GM23248 (cell line): ENCODE measurements around the gene FN3KRP. TPM values are rescaled to one million over a fixed set of nuclear protein-coding genes. Genes with fewer than 3 reads are reported as not detected.

Experiments used
- DNase-seq: peaks from one replicate; pipeline ENCODE4 v3.0.0-alpha.2; 2015
- H2AFZ ChIP-seq: fragments of 200-600 bp; sonication (generic); 2 replicates; pipeline ENCODE4 v1.6.1; 2016; ENCODE audit warnings: antibody characterized with exemption
- H3F3A ChIP-seq: fragments of 200-600 bp; sonication (generic); 2 replicates; pipeline ENCODE4 v1.6.1; 2016; ENCODE audit warnings: mild to moderate bottlenecking, antibody characterized with exemption, mixed run types; ENCODE audit not compliant: insufficient read depth
- H3K27ac ChIP-seq: fragments of 200-600 bp; sonication (generic); 2 replicates; pipeline ENCODE4 v1.5.1; 2016; ENCODE audit warnings: mild to moderate bottlenecking
- H3K27me3 ChIP-seq: fragments of 200-600 bp; sonication (generic); replicated peaks from 2 replicates; pipeline ENCODE4 v1.6.1; 2016; ENCODE audit warnings: mild to moderate bottlenecking; ENCODE audit not compliant: insufficient read depth
- H3K36me3 ChIP-seq: fragments of 200-600 bp; sonication (generic); 2 replicates; pipeline ENCODE4 v1.6.1; 2016; ENCODE audit warnings: low read depth, mild to moderate bottlenecking
- H3K4me1 ChIP-seq: fragments of 200-600 bp; sonication (generic); 2 replicates; pipeline ENCODE4 v1.6.1; 2016; ENCODE audit warnings: mild to moderate bottlenecking; ENCODE audit not compliant: insufficient read depth
- H3K4me2 ChIP-seq: fragments of 200-600 bp; sonication (generic); one replicate; pipeline ENCODE4 v1.6.1; 2016; ENCODE audit warnings: mild to moderate bottlenecking; ENCODE audit not compliant: unreplicated experiment
- H3K4me3 ChIP-seq: fragments of 200-600 bp; sonication (generic); 2 replicates; pipeline ENCODE4 v1.5.1; 2016; ENCODE audit warnings: mild to moderate bottlenecking
- H3K79me2 ChIP-seq: fragments of 200-600 bp; sonication (generic); 2 replicates; pipeline ENCODE4 v1.6.1; 2016; ENCODE audit warnings: mild to moderate bottlenecking; ENCODE audit not compliant: insufficient read depth
- H3K9ac ChIP-seq: fragments of 200-600 bp; sonication (generic); 2 replicates; pipeline ENCODE4 v1.6.1; 2016; ENCODE audit warnings: mild to moderate bottlenecking
- H3K9me2 ChIP-seq: fragments of 200-600 bp; sonication (generic); 2 replicates; pipeline ENCODE4 v1.6.1; 2016; ENCODE audit warnings: mixed run types, mild to moderate bottlenecking, moderate library complexity; ENCODE audit not compliant: insufficient read depth
- H3K9me3 ChIP-seq: fragments of 200-600 bp; sonication (generic); one replicate; pipeline ENCODE4 v1.6.1; 2017; ENCODE audit warnings: low read depth
- H4K20me1 ChIP-seq: fragments of 200-600 bp; sonication (generic); 2 replicates; pipeline ENCODE4 v1.6.0; 2016; ENCODE audit not compliant: insufficient read depth
- EZH2 ChIP-seq: fragments of 200-600 bp; sonication (generic); IDR thresholded peaks from 2 replicates; pipeline ENCODE4 v1.6.1; 2018; ENCODE audit warnings: antibody characterized with exemption, mild to moderate bottlenecking; ENCODE audit not compliant: insufficient read depth, poor library complexity, severe bottlenecking
- EZH2phosphoT487 ChIP-seq: fragments of 200-600 bp; sonication (generic); IDR thresholded peaks from 2 replicates; pipeline ENCODE4 v1.6.1; 2018; ENCODE audit warnings: antibody characterized with exemption, moderate library complexity, mild to moderate bottlenecking, low read depth; ENCODE audit not compliant: insufficient read depth
- whole genome bisulfite sequencing, 2 experiments: methylation state at CpG; one replicate each; pipeline ENCODE4 v1.1.6; 2015 to 2017; ENCODE audit warnings: low lambda C conversion rate in 2 of 2, low coverage in 1 of 2; ENCODE audit errors: missing lambda C conversion rate in 2 of 2; 5-methylcytosine and 5-hydroxymethylcytosine counted together
- in situ Hi-C: fragments of 300-500 bp; cut with MboI; formaldehyde crosslinking; loops from 2 replicates; pipeline ENCODE4 v1.15.0; 2020
- polyA plus RNA-seq: library from polyadenylated mRNA; unstranded; fragments of >200 nt; fragmentation: Nextera tagmentation; extraction: Ambion mirVana; gene quantifications from 2 replicates; pipeline ENCODE4 v1.2.1, GENCODE V29; 2016
- total RNA-seq: library from RNA; depleted of rRNA; stranded (reverse); fragments of >200 nt; shearing (Covaris generic); gene quantifications from 2 replicates; pipeline ENCODE4 v1.2.3, GENCODE V29; 2014

The FN3KRP gene
- total and polyA plus RNA-seq, 2 experiments from 2014 or later: 33.8 to 45.2 TPM

DNA sequence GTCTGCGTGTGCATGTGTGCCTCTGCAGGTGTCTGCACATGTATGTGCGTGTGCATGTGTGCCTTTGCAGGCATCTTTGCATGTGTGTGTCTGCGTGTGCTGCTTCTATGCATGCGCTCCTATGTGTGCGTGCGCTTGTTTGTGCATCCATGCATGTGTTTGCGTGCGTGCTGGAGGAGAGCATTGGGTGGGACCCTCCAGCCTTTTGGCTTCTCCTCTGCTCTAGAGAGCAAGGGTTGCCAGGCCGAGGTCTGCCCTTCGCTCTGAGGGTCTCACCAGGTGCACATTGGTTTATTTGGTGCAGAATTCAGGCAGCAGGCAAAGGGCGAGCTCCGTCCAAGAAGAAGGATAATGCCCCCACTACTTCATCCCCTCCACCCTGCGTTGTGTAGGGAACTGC, 17.0 kb upstream of the FN3KRP start:
- Histone ChIP-seq H3K9me2 (no peaks in the 10 kb centered on the region), H3K9me3 (no peaks in the 10 kb centered on the region), H3K27me3 (no peaks in the 10 kb centered on the region), H3K36me3 (no peaks in the 10 kb centered on the region), H3K79me2 (peaks cover 10% of the 10 kb centered on the region; the same call in 1 of the 2 replicates), H2AFZ (no peak overlapping the region), H3K27ac (no peak overlapping the region), H3K4me3 (peak overlapping the region; percentile 79; the same call in 1 of the 2 replicates), H4K20me1 (no peaks in the 10 kb centered on the region), H3K9ac (no peak overlapping the region), H3K4me2 (peak overlapping the region; percentile 41), H3F3A (no peaks in the 10 kb centered on the region), H3K4me1 (no peaks in the 10 kb centered on the region)
- in situ Hi-C loops: no loop called here
- TF ChIP-seq EZH2: no peak
- no peak for TF ChIP-seq EZH2phosphoT487
- WGBS, 2 experiments: 36 to 40% methylated on average over 13 of the region's 13 CpGs
- DNase-seq: no peak

GRCh38 chr17:82702231-82702927, 14.1 kb upstream of the FN3KRP start:
- Histone ChIP-seq H3K27ac (no peak overlapping the region), H3K9me2 (no peaks in the 10 kb centered on the region), H3K79me2 (no peaks in the 10 kb centered on the region), H3K4me3 (no peak overlapping the region), H3K36me3 (no peaks in the 10 kb centered on the region), H3F3A (no peaks in the 10 kb centered on the region), H3K9ac (no peak overlapping the region), H3K27me3 (no peaks in the 10 kb centered on the region), H4K20me1 (no peaks in the 10 kb centered on the region), H2AFZ (peak overlapping the region; percentile 34; the same call in 1 of the 2 replicates), H3K4me2 (no peak overlapping the region), H3K4me1 (no peaks in the 10 kb centered on the region), H3K9me3 (no peaks in the 10 kb centered on the region)
- WGBS, 2 experiments: 27 to 34% methylated on average over 19 of the region's 20 CpGs
- peak; percentile 33 for DNase-seq
- in situ Hi-C loops: no loop called here
- TF ChIP-seq EZH2 (no peak), EZH2phosphoT487 (no peak)

GRCh38 chr17:82703036-82703745, 13.3 kb upstream of the FN3KRP start:
- no peak overlapping the region for H3K27ac ChIP-seq
- no peak overlapping the region for H2AFZ ChIP-seq
- no peaks in the 10 kb centered on the region for H3K36me3 ChIP-seq
- no peaks in the 10 kb centered on the region for H4K20me1 ChIP-seq
- no peaks in the 10 kb centered on the region for H3K9me2 ChIP-seq
- in situ Hi-C loops: no loop called here
- H3K27me3 ChIP-seq: no peaks in the 10 kb centered on the region
- 0 out of 2 replicates have a peak, but pooled peaks cover 6% of the 10 kb centered on the region for H3F3A ChIP-seq
- H3K4me3 ChIP-seq: no peak overlapping the region
- TF ChIP-seq EZH2: no peak
- no peak for TF ChIP-seq EZH2phosphoT487
- H3K4me1 ChIP-seq: no peaks in the 10 kb centered on the region
- H3K4me2 ChIP-seq: no peak overlapping the region
- 71 to 74% methylated on average over 18 to 26 of the region's 26 CpGs for WGBS, 2 experiments
- no peak for DNase-seq
- no peaks in the 10 kb centered on the region for H3K9me3 ChIP-seq
- no peak overlapping the region for H3K9ac ChIP-seq
- H3K79me2 ChIP-seq: no peaks in the 10 kb centered on the region

DNA sequence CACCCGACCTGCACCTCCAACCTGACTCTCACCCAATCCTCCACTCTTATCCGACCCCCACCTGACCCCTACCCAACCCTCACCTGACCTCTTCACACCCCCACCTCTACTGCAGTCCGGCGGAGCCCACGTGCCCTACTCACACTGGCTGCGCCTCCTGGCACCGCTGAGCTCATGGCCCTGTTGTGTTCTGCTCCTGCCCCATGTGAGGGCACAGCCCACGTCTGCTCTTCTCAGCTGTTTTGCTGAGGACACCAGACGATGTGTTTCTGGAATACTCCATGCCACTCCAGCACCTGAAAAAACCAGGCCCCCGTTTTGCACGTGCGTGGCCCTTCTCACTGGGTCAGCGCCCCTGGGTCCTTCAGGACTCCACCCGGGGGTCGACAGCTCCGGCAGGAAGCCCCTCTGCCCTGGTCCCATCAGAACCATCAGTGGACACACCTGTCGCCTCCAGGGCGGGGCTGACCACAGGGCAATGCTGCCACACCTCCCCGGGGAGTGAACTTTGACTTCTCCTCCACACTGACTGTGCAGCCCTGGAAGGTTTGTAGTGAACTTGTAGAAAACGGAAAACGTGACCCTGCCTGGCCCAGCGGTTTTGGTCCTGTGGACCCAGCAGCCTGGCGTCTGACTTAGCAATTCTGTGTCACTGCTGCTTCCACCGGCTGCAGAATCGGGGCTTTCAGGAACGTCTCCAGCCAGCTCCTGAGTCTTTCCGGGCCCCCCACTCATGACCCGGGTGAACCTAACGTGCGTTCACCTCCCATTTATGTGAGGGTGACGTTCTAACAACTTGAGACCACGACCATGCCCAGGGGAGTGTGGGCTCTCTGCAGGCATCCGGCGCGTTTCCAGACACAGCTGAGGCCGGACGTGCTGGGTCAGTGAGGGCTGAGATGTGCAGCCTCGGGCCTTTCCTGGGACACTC, 12.3 kb upstream of the FN3KRP start:
- no peak overlapping the region for H2AFZ ChIP-seq
- TF ChIP-seq EZH2phosphoT487 (no peak), EZH2 (no peak)
- WGBS, 2 experiments: 71% methylated on average over 37 to 38 of the region's 38 CpGs
- in situ Hi-C loops: no loop called here
- no peaks in the 10 kb centered on the region for H4K20me1 ChIP-seq
- 0 out of 2 replicates have a peak, but pooled peaks cover 6% of the 10 kb centered on the region for H3F3A ChIP-seq
- no peaks in the 10 kb centered on the region for H3K4me1 ChIP-seq
- H3K9me2 ChIP-seq: no peaks in the 10 kb centered on the region
- H3K9me3 ChIP-seq: no peaks in the 10 kb centered on the region
- H3K9ac ChIP-seq: no peak overlapping the region
- H3K36me3 ChIP-seq: no peaks in the 10 kb centered on the region
- H3K79me2 ChIP-seq: no peaks in the 10 kb centered on the region
- H3K27ac ChIP-seq: no peak overlapping the region
- no peak for DNase-seq
- no peak overlapping the region for H3K4me2 ChIP-seq
- H3K4me3 ChIP-seq: no peak overlapping the region
- no peaks in the 10 kb centered on the region for H3K27me3 ChIP-seq
